Kidney (tissue), 14 donors: ENCODE results near the gene SORCS2. TPM values are rescaled to one million over a fixed set of nuclear protein-coding genes. Genes with fewer than 3 reads are reported as not detected.

Source experiments
- DNase-seq, 5 donors: peaks; one replicate each; pipeline ENCODE4 v3.0.0-alpha.2; 2013 to 2020
- FAIRE-seq: peaks from 2 replicates; lab custom pipeline; 2012; peaks lifted over from hg19 to GRCh38; lab: Jason Lieb, UNC
- H3K27ac ChIP-seq, 2 donors: one replicate each; pipeline ENCODE4 v1.7.0; 2013; ENCODE audit warnings: low read depth in 2 of 2, low read length in 2 of 2, inconsistent platforms in 1 of 2
- H3K27me3 ChIP-seq: one replicate; pipeline ENCODE4 v1.7.1; 2013; ENCODE audit warnings: low read length, inconsistent platforms; ENCODE audit not compliant: control insufficient read depth, insufficient read depth
- H3K36me3 ChIP-seq, 3 donors: one replicate each; pipeline versions ENCODE4 v1.7.0 to v1.7.1; 2013; ENCODE audit warnings: low read length in 3 of 3, control low read depth in 1 of 3, inconsistent platforms in 1 of 3; ENCODE audit not compliant: insufficient read depth in 3 of 3, control insufficient read depth in 2 of 3
- H3K4me1 ChIP-seq, 3 donors: one replicate each; pipeline versions ENCODE4 v1.7.0 to v1.7.1; 2013; ENCODE audit warnings: low read length in 3 of 3, inconsistent platforms in 1 of 3, low read depth in 1 of 3; ENCODE audit not compliant: control insufficient read depth in 2 of 3, insufficient read depth in 2 of 3
- H3K4me3 ChIP-seq, 3 donors: one replicate each; pipeline versions ENCODE4 v1.7.0 to v1.8.1; 2013; ENCODE audit warnings: low read length in 3 of 3, control low read depth in 1 of 3, inconsistent platforms in 1 of 3
- H3K9ac ChIP-seq, 3 donors: one replicate each; pipeline versions ENCODE4 v1.7.0 to v1.7.1; 2013; ENCODE audit warnings: low read length in 3 of 3, control low read depth in 1 of 3, inconsistent platforms in 1 of 3
- H3K9me3 ChIP-seq, 3 donors: one replicate each; pipeline versions ENCODE4 v1.7.0 to v1.7.1; 2013; ENCODE audit warnings: low read length in 3 of 3, control low read depth in 1 of 3, inconsistent platforms in 1 of 3; ENCODE audit not compliant: control insufficient read depth in 2 of 3, insufficient read depth in 1 of 3
- CTCF ChIP-seq: IDR thresholded peaks from 3 replicates; pipeline ENCODE4 v1.5.1; 2012; ENCODE audit warnings: mild to moderate bottlenecking, moderate library complexity, borderline replicate concordance; ENCODE audit not compliant: insufficient read depth; ENCODE audit errors: extremely low read depth
- intact Hi-C: fragments of 100-400 bp; cut with DNase I; formaldehyde crosslinking; loops from one replicate; pipeline ENCODE4 v1.11.1; 2022
- polyA plus RNA-seq: library from polyadenylated mRNA; stranded (reverse); fragments of 350-450 nt; fragmentation: Illumina TruSeq; extraction: RNeasy Lipid Tissue Mini Kit (QIAGEN cat#74804); gene quantifications from one replicate; pipeline ENCODE4 v1.2.3, GENCODE V29; 2014; ENCODE audit warnings: low read depth, low replicate concordance; ENCODE audit not compliant: insufficient read depth
- total RNA-seq: library from RNA; stranded (reverse); fragmentation: NEBNext Ultra II Directional; extraction: Animal tissue kit (Norgen Biotek cat#: 25700); gene quantifications from one replicate; pipeline ENCODE4 v1.2.1, GENCODE V29; 2021
- donor health status: control.
- donor health status: control.
- donor health status: control.
- donor health status: control.
- donor health status: control.
- donor health status: DM: yes; HTN: yes; CAD: no.
- donor health status: Normal renal cell carcinoma (clear cell type).

Gene SORCS2
- total and polyA plus RNA-seq, 2 donors from 2014 or later, result 6.1 to 9.1 TPM

GRCh38 chr4:7675136-7675535 is 482.8 kb downstream of the SORCS2 start:
- TF ChIP-seq CTCF, result no peak
- no peak for FAIRE-seq

GRCh38 chr4:7675612-7676320 is 483.4 kb downstream of the SORCS2 start:
- intact Hi-C loops, result no loop called here

More at GRCh38 chr4:7675136-7675535, 482.8 kb downstream of the SORCS2 start:
- Histone ChIP-seq H3K27me3 (no peaks in the 10 kb centered on the region), H3K4me3 (no peak overlapping the region), H3K36me3 (no peaks in the 10 kb centered on the region), H3K4me1 (no peaks in the 10 kb centered on the region), H3K9me3 (peaks cover 0 to 2% (median 0%) of the 10 kb centered on the region in 3 donors), H3K9ac (no peak overlapping the region), H3K27ac (no peak overlapping the region)
- intact Hi-C loops, result no loop called here
- no peak for DNase-seq

GRCh38 chr4:7676398-7676922 is 484.1 kb downstream of the SORCS2 start:
- Histone ChIP-seq H3K4me1 (no peaks in the 10 kb centered on the region), H3K36me3 (no peaks in the 10 kb centered on the region), H3K4me3 (no peak overlapping the region), H3K9me3 (no peaks in the 10 kb centered on the region), H3K27me3 (no peaks in the 10 kb centered on the region), H3K9ac (no peak overlapping the region), H3K27ac (no peak overlapping the region)
- FAIRE-seq, result no peak
- intact Hi-C loops, result no loop called here
- no peak for DNase-seq
- TF ChIP-seq CTCF, result no peak

More at GRCh38 chr4:7675612-7676320, 483.4 kb downstream of the SORCS2 start:
- DNase-seq, result no peak
- no peak overlapping the region for H3K4me3 ChIP-seq
- H3K36me3 ChIP-seq, result no peaks in the 10 kb centered on the region
- TF ChIP-seq CTCF, result no peak
- no peak for FAIRE-seq
- no peak overlapping the region for H3K27ac ChIP-seq
- no peaks in the 10 kb centered on the region for H3K27me3 ChIP-seq
- no peaks in the 10 kb centered on the region for H3K4me1 ChIP-seq
- H3K9ac ChIP-seq, result no peak overlapping the region
- peaks cover 0 to 2% (median 0%) of the 10 kb centered on the region in 3 donors for H3K9me3 ChIP-seq
